Measurements from ENCODE around the gene NTN3. TPM values are rescaled to one million over a fixed set of nuclear protein-coding genes. Genes with fewer than 3 reads are reported as not detected.

NTN3 gene
- total and polyA plus RNA-seq, 2 of the 8 experiments (the other 6 are each of a cell fraction or from before 2014, with no cell fraction given) = 0.30 to 0.34 TPM

DNA sequence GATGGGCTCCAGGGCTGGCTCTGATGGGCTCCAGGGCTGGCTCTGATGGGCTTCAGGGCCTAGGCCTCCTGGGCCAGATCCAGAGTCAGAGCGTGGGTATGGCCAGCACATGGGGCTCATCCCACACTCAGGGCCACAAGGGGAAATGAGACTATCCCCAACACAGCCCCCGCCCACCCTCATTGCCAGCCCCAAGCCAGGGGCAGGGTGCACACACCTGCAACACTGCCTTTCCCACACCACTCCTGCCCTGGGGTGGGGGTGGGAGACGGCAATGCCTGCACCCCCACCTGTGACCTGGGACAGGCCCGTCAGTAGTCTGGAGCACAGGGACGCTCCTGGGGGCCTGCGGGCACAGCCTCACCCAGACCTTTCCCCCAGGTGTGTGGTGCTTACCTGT lies 28.4 kb downstream of the NTN3 start (continued):
- TF ChIP-seq, protein P1, sequence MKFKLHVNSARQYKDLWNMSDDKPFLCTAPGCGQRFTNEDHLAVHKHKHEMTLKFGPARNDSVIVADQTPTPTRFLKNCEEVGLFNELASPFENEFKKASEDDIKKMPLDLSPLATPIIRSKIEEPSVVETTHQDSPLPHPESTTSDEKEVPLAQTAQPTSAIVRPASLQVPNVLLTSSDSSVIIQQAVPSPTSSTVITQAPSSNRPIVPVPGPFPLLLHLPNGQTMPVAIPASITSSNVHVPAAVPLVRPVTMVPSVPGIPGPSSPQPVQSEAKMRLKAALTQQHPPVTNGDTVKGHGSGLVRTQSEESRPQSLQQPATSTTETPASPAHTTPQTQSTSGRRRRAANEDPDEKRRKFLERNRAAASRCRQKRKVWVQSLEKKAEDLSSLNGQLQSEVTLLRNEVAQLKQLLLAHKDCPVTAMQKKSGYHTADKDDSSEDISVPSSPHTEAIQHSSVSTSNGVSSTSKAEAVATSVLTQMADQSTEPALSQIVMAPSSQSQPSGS (IDR thresholded peaks at IDR 0.05; ENCODE audit: low read length) = no peak
- TF ChIP-seq NRF1 (IDR thresholded peaks at IDR 0.05; ENCODE audit: low read depth, low read length) (no peak), RXRA (IDR thresholded peaks at IDR 0.05; ENCODE audit: insufficient read depth, low read depth, low read length) (no peak), CHD1 (IDR thresholded peaks at IDR 0.05; ENCODE audit: low read depth, low read length) (no peak), EZH2 (IDR thresholded peaks at IDR 0.05; ENCODE audit: low read depth, low read length, severe bottlenecking) (no peak)
